DMS53 treated with DMSO at 0.1 percent for 48 hours (cell line): ENCODE data around the gene USP13.
A peak's percentile ranks its signal among the peaks of the same experiment; 100 is the strongest.
"Not testable (repeated sequence)": the region's sequence is repeated elsewhere in the genome, so short reads cannot be mapped to it uniquely, and the experiment has no call there.

ENCODE experiments used
- DNase-seq: peaks from one replicate; lab custom pipeline; 2025; ENCODE audit not compliant: unreplicated experiment; lab: John Stamatoyannopoulos, UW

The USP13 gene

DNA sequence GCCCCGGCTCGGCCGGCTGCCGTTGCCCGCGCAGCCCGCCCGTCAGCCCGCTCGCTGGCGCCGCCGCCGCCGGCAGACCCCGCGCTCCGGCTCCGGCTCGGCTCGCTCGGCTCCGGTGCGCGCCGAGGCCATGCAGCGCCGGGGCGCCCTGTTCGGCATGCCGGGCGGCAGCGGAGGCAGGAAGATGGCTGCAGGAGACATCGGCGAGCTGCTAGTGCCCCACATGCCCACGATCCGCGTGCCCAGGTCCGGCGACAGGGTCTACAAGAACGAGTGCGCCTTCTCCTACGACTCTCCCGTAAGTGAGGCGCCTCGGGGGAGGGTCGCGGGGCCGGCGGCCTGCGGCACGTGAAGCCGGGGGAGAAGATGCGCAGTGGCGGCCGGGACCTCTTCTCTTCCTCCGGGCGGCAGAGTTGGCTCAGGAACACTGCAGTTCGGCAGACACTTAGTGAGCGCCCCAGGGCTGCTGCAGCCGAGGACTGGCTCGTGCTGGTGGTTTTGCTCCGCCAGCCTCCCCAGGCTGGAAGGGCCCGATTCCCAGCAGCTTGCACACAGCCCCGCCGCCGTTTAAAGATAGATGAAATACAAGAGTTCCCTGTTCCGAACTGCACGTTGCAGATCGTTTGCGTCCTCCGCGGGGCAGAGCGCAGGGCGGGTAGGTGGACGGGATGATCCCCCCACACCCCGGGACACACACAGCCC lies 407 bp downstream of the USP13 start:
- DNase-seq, result peak; percentile 33

DNA sequence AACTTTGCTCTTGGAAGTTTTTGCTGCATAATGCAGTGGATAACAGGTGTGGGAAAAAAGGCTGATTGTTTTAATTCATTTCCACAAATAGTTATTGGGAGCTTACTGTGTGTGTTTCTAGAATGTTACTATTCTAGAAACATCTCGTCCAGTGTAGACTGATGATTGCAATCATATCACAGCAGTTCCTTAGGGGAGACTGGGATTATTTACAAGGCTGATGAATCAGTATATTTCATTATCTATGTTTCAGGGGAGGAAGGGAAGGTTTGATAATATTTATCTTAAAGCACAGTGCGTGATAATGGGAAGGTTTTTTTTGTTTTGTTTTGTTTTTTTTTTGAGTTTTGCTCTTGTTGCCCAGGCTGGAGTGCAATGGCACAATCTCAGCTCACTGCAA lies 2.4 kb downstream of the USP13 start:
- DNase-seq, result no peak

DNA sequence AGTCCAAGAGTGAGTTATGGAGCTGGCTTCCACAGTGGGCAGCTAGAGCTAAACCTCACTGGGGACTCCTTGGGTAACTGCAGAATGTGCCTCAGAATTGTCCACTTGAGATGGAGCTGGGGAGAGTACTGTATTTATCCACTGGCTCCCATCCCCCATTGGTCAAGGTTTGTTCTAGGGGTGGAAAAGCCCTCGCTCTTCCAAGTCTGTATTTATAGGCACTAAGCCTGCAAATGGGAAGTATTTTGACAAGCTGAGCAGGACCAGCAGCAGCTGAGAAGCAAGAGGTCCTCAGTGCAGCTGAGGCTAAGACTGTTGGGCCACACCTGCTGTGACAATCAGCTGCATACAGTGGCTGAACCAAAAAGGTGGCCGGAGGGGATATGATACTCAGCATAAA lies 5.8 kb downstream of the USP13 start:
- DNase-seq, result no peak

DNA sequence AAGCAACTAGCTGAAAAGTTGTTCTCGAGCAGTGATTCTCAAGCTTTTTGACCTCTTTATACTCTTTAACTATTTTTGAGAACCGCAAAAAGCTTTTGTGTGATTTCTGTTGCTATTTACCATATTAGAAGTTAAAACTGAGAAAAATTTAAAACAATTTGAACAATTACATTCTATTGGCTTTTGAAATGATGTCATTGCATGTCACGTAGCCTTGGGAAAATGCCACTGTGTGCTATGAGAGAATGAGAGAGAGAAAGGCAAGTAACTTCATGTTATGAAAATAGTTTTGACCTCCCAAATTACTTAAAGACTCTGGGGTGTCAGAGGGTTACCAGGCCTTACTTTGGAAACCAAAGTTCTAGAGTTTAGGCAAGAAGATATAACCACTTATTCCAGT lies 8.0 kb downstream of the USP13 start:
- DNase-seq, result no peak

DNA sequence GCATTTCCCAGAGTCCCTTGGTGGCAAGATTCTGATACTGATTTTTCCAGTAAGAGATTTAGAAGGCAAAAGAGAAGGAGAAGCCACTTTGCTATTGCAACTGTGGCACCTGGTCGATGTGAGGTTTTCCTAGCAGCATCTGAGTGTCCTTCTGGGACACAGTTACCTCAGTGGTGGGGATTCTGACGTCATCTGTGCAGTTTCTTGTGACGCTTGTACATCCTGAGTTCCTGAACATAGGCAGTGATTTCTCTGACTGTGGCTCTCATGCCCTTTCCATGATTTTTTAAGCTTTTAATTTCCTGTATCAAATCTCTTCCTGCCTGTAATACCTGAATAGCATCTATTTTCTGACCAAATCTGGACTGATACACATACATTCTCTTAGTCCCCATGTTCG lies 8.9 kb downstream of the USP13 start:
- no peak for DNase-seq

DNA sequence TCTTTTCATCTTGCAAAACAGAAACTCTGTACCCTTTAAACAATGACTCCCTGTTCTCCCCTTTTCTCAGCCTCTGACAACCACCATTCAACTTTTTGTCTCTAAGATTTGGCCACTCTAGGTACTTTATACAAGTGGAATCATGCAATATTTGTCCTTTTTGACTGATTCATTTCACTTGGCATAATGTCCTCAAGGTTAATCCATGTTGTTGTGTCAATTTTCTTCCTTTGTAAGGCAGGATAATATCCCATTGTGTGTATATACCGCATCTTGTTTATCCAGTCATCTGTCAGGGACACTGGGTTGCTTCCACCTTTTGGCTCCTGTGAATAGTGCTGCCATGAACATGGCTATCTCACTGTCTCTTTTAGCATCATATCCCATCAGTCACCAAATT lies 10.3 kb downstream of the USP13 start:
- no peak for DNase-seq

DNA sequence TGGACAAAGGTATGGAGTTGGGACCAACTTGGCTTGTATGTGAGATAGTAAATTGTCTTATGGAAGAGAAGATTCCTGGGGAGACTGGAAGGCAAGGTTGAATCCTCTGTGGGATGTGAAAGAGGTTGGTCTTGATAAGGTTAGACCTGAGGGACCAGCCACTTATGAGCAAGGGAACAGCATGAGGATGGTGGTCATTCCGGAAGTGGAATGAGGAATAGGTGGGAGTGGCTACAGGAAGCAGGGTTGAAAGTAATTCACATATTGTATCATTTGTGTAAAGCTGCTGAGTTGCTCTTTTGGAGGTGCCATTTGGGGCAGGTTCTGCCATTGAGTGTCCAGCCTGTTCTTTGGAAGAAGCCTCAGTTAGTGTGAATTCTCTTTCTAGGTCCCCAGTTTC lies 13.2 kb downstream of the USP13 start:
- DNase-seq, result no peak

DNA sequence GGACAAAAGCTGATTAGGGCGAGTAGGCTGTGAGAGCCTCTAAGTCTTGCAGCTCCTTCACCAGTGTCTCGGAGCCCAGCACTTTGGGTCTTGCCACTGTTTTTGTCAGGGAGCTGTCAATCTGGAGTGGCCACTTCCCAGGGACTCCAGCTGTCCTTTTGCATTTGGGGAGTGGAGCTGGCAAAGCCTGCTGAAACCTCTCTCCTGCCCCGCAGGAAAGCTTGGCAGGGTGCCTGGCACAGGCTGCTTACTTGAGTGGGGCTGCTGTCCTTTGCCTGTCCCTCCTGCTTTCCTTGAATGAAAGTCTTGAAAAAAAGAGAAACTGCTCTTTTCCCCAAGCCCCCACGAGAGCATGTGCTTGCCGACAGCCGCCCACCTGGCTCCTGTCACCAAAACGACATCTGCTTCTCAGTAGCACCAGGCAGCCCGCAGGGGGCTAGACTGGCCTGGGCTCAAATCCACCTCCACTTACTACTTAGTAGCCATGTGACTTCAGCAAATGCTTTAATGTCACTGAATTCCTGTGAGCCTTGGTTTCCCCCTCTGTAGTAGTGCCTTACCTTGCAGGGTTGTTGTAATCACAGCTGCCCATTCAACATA lies 13.7 kb downstream of the USP13 start:
- no peak for DNase-seq

DNA sequence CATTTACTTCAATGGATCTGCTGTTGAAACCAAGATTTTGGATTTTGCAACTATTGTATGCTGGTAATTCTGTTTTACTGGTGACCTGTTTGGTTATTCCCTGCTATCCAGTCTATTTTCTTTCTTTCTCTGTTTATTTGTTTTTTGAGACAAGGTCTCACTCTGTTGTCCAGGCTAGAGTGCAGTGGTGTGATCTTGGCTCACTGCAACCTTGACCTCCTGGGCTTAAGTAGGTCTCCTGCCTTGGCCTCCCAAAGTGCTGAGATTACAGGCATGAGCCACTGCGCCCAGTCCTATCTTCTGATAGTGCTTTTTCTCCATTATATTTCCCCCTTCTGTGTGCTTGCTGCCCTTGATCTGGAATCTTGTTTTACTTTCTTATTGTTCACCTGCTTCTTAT lies 15.6 kb downstream of the USP13 start:
- DNase-seq, result no peak

DNA sequence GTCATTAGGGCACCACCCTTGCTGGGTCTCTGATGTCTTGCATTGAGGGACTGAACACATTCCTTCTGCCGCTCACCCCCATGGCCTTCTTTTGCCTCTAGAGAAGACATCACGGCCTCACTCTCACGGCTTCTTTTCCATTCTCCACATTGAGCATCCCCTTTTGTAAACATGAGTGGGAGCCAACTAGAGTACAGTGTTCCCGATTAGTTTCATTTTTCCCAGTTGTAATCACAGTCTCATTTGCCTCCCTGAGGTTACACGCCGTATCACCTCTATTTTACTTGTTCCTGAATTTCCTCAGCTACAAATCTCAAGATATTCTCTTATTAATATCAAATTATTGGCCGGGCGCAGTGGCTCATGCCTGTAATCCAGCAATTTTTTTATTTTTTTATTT lies 17.5 kb downstream of the USP13 start:
- DNase-seq, result no peak

DNA sequence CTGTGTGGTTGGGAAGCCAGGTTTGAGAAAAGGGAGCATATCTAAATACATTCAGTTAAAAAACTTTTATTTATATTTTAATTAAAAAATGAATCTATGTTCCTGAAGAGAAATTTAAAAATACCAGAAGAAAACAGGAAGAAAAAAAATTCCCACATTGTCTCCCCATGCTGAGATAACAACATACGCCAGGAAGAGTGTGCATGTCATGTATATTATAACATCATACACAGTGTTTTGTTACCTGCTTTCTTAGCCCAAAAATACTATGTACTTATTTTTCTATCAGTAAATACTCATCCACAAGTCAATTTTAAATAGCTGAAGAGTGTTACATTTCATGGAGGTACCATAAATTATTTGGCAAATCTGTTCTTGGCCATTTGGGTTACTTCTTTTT lies 18.5 kb downstream of the USP13 start:
- no peak for DNase-seq

DNA sequence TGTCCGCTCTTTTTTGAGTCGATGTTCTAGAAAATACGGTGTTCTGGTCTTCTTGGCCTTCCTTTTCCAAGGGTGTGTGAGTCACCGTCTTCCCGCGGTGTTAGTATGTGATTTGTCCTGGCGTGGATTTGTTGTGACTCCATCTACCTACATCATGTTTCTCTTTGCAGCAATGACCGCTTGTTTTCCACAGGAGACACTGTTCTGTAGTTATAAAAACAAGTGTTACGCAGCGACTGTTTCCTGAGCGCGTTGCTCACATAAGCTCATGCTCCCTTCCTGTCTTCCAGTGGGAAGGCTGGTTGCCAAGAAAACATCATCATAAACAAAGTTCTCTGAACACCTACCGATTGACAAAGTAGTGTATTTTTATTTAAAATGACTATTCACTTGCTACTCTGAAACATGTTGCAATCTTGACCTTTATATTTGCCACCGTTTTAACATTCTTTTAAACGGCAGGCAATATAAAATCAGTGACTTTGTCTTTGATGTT lies 19.0 kb downstream of the USP13 start:
- no peak for DNase-seq

DNA sequence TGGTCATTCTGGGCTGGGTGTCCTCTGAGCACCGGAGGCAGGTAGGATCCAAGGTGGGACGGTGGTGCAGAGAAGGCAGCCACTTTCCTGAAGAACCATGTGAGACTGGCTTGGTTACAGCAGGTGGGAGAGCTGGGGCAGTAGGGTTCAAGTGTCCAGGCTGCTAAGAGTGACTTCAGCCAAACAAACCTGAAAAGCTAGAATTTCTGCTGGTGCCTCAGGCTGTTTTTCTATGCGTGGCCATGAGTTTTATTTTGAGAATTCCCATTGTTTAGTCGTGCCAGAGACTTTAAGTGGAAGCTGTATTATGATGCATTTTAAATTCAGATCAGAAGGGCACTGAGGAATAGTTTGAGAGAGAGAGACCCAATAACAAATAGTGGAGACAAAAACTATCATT lies 20.1 kb downstream of the USP13 start:
- no peak for DNase-seq

DNA sequence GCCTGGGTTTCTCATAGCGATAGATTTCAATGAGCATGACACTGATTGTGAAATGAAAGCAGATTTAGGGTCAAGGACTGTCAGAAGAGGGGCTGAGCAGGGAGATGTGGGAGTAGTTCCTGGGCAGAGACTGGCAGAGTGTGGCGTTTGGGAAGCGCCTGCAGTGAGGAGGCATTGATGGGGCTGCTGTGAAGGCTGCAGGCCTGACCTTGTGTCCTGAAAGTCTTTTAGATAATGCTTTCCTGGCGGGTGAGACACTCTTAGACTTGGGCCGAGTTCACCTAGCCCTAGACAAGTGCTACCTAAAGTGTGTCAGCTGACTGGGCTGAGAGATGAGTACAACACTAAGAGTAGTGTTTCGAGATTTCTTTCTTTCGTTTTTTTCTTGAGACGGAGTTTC lies 20.7 kb downstream of the USP13 start:
- no peak for DNase-seq

DNA sequence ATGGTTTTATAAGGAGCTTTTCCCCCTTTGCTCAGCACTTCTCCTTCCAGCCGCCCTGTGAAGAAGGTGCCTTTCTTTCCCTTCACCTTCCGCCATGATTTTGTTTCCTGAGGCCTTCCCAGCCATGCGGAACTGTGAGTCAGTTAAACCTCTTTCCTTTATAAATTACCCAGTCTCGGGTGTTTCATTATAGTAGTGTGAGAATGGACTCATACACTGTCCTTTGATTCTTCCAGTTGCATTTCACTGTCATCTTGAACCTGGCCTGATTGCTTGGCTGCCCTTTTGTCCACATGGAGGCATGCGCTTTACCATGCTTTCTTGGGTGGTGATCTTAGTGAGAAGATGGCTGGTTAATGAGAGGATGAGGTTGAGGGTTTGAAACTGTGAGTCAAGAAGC lies 23.2 kb downstream of the USP13 start:
- no peak for DNase-seq

DNA sequence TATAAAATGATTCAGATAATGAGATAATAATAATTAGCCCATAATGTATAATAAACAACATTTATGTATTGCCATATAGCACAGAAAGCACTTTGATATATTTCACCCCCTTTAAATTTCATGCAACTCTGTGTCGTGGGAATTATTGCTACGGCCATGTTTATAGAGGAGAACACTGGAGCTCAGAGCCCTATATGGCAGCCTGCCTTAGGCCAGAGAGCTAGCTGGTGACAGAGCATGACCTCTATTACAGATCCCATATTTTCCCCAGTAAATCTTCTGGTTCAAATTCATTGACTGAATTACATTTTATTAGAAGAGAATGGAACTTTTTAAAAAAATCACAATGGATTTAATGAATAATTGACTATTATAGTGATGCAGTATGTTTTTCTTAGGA lies 25.0 kb downstream of the USP13 start:
- no peak for DNase-seq

DNA sequence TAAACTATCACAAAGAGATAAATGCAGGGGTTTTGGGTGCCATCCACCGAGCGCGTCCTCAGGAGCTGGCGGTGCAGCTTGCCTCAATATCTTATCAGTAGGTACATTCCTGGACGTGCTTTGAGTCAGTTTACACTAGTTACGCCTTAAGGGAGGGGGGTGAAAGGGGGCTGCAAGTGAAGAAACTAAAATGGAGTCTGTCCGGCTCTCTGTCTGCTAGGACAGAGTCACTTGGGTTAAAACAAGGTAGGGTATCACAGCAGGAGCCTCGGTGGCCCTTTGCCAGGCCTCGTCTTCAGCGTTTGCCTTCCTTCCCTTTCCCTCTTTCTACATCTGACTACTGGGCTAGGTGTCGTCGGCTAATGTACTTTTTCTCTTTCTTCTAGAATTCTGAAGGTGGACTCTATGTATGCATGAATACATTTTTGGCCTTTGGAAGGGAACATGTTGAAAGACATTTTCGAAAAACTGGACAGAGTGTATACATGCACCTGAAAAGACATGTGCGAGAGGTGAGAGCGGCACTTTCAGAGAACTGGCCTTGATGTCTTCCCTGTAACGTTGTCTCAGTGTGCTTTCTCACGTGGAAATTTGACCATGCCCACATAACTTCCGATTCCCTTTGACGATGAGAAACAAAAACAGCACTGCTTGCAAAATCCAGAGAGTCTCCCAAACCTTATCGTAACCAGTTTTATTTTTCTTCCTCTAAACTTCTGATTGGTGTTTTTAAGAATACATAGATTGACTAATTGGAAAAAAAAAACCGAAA lies 28.8 kb downstream of the USP13 start:
- no peak for DNase-seq

DNA sequence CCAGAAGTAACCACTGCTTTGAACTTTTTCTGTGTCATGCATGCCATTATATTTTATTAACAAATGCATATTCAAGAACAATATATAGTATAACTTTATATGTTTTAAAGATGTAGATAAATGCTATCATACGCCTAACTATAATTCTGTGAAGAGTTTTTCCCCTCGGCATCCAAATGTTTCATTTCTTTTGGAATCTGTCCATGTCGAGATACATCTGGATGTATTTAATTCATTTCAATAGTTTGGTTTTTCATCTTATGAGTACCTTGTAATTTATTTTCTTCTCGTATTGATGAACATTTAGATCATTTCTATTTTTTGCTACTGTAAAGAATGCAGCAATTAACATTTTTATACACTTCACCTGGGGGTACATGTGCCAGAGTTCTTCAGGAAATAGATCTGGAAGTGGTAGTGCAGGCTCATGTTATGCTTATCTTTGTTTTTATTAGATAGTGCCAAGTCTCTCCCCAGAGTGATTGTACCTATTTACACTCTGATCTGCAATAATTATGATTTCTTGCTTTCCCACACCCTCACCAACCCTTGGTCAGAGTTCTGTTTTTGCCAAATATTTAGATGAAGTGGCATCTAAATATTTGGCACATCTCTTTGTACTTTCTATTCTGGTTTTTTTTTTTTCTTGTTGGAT lies 29.7 kb downstream of the USP13 start:
- no peak for DNase-seq

DNA sequence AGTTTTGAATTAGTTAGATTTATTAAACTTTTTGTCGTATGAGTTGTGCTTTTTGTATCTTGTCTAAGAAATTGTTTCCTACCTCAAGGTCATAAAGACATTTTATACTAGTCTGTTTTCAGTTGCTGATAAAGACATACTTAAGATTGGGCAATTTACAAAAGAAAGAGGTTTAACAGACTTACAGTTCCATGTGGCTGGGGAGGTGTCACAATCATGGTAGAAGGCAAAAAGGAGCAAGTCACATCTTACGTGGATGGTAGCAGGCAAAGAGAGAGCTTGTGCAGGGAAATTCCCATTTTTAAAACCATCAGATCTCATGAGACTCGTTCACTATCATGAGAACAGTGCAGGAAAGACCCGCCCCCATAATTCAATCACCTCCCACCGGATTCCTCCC lies 30.4 kb downstream of the USP13 start:
- DNase-seq, result not testable (repeated sequence)

DNA sequence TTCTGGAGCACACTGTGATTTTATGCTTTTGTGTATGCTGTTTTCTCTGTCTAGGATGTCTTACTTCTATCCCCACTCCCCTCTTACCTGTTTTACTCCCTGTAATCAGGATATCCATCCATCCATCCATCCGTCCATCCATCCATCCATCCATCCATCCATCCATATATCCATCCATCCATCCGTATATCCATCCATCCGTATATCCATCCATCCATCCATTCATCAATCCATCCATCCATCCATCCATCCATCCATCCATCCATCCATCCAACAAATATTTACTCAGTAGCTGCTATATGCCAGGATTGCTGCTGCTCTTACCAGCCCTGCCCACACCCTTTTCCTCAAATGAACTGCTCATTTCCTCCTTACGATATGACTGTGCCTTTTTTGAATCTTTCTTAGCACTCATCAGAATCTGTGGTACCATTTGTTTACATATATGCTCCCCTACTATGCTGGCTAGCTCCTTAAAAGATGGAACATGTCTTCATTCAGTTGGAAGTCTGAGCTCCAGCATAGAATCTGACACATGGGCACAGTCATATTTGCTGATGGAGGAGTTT lies 35.2 kb downstream of the USP13 start:
- DNase-seq, result no peak

DNA sequence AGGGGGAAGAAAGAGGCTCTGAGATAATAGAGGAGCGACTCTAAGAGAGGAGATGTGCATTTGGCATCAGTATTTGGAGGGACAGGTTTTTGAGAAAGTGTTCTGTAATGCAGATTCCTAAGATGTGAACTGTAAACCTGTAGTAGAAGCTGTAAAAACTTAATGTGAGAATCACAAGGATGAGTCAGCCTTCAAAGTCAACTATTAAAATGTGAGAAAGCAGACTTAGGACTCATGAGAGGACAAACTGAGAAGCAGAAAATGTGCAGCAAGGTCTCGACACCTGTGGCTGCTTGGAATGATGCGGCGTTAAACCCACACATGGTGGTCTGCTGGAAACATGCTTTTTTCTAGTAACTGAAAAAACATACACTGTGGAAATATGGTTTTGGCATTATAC lies 36.0 kb downstream of the USP13 start:
- DNase-seq, result no peak
